GM04504 (cell line): ENCODE data around the gene PRPH.

Source experiments
- DNase-seq: peaks from one replicate; pipeline ENCODE4 v3.0.0-alpha.2; 2012; ENCODE audit warnings: low read depth

The PRPH gene

DNA sequence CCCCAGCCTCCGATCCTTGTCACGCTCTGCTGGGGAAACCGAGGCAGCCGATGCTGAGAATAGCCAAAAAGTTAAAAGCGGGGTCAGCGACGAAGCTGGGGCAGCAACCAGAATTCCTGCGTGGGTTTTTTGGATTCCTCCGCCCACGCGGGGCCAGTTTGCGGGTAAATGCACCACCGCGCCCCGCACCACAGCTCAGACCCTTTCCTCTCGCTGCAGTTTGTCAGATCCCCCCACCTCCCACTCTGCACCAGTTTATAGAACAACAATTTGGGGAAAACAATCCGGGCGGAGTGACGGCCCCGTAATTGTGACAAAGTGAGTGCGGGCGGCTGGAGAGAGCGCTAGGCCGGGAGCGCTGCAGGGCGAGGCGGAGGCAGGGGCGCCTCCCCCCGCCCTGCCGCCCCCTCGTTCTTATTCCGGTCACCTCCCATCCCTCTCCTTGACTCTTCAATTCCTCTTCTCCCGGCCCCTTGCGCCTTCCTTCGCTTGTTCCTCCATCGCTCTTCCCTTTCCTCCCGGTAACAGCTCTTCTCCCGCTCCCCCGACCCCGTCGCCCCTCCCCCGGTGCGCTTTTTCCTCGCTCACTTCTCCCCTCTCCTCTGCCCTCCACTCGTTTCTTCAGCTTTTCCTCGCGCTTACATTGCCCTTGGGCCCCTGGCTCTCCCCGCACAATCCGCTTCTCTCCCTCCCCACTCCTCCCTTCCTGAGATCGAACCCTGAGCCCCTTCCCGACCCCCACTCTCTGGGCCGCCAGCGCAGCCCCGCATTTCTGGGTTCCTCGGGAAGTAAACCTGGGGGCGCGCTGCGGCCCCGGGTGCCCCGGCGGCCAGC is 51.1 kb downstream of the PRPH start:
- no peak for DNase-seq

DNA sequence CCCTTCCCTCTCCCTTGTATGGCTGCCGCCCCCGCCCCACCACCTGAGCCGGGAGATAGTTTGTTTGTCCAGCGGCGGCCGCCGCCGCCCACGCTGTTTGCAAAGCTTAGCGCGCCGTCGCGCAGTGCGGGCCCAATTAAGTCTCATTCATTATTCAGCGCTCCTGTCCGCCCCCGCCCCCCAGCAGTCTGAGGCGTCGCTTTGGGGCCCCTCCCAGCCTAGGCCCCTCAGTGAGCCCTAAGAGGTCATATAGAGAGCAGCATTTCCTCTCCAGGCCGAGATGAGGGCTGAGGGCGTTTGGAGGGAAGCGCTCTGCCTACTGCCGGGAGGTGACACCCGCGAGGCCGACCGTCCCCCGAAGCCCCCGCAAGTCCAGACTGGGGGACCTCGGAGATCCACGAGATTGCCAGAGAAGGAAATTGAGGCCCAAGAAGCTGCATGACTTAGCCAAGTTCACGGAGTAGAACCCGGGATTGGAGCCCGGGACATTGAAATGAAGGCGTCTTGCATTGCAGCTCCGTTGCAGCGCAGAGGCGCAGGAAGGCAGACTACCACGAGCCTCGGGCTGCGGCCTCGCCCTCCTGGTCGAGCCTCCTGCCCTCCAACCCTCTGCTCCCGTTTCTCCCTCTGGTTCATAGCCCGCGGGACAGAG is 51.8 kb downstream of the PRPH start, which contains the start of gene DNAJC22:
DNAJC22 (plus strand) TSS at position 230 of the 652 bp plus-strand sequence. CDS start 1,985 bp downstream, outside the sequence.
- DNase-seq, result no peak

DNA sequence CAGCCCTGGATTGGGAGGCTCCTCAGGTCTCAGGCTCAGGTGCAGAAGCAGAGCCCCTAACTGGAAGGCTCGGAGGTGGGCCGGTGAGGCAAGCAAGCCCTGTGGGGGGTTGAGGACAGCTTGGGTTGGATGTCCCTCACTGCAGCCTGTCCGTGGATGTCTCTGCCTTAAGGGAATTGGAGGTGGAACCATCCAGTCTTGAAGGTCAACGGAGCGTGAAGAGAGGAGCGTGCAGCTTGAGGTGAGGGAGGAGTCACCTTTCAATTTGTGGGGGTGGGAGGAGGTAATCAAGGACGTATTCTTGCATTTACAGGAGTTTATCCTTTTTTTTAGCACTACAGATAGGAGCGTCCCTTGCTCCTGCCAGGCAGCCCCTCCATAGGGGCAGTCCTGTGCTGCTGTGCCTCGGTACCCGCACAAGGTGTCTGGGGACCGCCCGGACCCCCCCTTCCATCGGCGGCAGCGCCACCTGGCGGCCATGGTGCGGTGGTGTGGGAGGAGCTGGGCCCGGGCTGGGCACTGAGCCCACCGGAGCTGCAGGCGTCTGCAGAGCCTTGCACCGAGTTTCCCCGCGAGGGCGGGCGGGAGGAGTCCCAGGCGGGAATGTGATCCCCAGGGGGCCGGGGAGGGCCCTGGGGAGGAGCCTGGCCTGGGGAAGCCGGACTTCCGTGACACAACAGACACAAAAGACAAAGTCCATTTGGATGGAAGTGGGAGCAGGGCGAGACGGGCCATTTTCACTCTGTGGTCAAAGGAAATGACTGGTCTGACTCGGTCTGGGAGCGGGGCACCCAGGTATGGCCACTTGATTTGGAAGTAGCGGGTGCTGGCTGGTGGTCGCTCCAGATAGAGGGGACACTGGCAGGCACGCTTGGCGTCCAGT is 52.6 kb downstream of the PRPH start:
- DNase-seq, result no peak
